GM12801 (cell line): Measurements from ENCODE around the gene EYS.

Experiments
- CTCF ChIP-seq: IDR thresholded peaks from one replicate; pipeline ENCODE4 v1.5.1; 2011; ENCODE audit warnings: control low read depth; ENCODE audit not compliant: insufficient read length; ENCODE audit errors: extremely low read depth

Gene EYS

GRCh38 chr6:63821442-63821841 lies 1885.6 kb downstream of the EYS start:
- no peak for TF ChIP-seq CTCF

GRCh38 chr6:63819831-63820230 lies 1887.2 kb downstream of the EYS start:
- TF ChIP-seq CTCF = no peak

GRCh38 chr6:63817492-63818050 lies 1889.5 kb downstream of the EYS start:
- no peak for TF ChIP-seq CTCF

- TF ChIP-seq CTCF = no peak
Observed at GRCh38 chr6:63816982-63817436, 1890.0 kb downstream of the EYS start.

- TF ChIP-seq CTCF = no peak
Observed at GRCh38 chr6:63816401-63816981, 1890.5 kb downstream of the EYS start.

- no peak for TF ChIP-seq CTCF
Observed at GRCh38 chr6:63814459-63814858, 1892.6 kb downstream of the EYS start.

GRCh38 chr6:63813566-63814120 lies 1893.4 kb downstream of the EYS start:
- no peak for TF ChIP-seq CTCF
